OCI-LY3 (cell line): Measurements from ENCODE around the gene ANKRD55.

ENCODE experiments used
- CTCF ChIP-seq: fragments of 200-600, 300-600 bp; sonication (generic); IDR thresholded peaks from 2 replicates; pipeline ENCODE4 v1.5.1; 2014; ENCODE audit warnings: antibody characterized with exemption, low read length, low read depth
- EZH2phosphoT487 ChIP-seq: fragments of 200-600 bp; shearing (Covaris generic); IDR thresholded peaks from 2 replicates; pipeline ENCODE4 v1.6.1; 2018; ENCODE audit warnings: antibody characterized with exemption, mixed run types, low read depth

- TF ChIP-seq CTCF (no peak), EZH2phosphoT487 (no peak)
Measured at GRCh38 chr5:56279291-56279690, 46.2 kb upstream of the ANKRD55 start.
